GM23248 (cell line): Measurements from ENCODE around the gene SF3A2. TPM values are rescaled to one million over a fixed set of nuclear protein-coding genes. Genes with fewer than 3 reads are reported as not detected.

Experiments used
- DNase-seq: peaks from one replicate; pipeline ENCODE4 v3.0.0-alpha.2; 2015
- H2AFZ ChIP-seq: fragments of 200-600 bp; sonication (generic); 2 replicates; pipeline ENCODE4 v1.6.1; 2016; ENCODE audit warnings: antibody characterized with exemption
- H3F3A ChIP-seq: fragments of 200-600 bp; sonication (generic); 2 replicates; pipeline ENCODE4 v1.6.1; 2016; ENCODE audit warnings: mild to moderate bottlenecking, antibody characterized with exemption, mixed run types; ENCODE audit not compliant: insufficient read depth
- H3K27ac ChIP-seq: fragments of 200-600 bp; sonication (generic); 2 replicates; pipeline ENCODE4 v1.5.1; 2016; ENCODE audit warnings: mild to moderate bottlenecking
- H3K27me3 ChIP-seq: fragments of 200-600 bp; sonication (generic); replicated peaks from 2 replicates; pipeline ENCODE4 v1.6.1; 2016; ENCODE audit warnings: mild to moderate bottlenecking; ENCODE audit not compliant: insufficient read depth
- H3K36me3 ChIP-seq: fragments of 200-600 bp; sonication (generic); 2 replicates; pipeline ENCODE4 v1.6.1; 2016; ENCODE audit warnings: low read depth, mild to moderate bottlenecking
- H3K4me1 ChIP-seq: fragments of 200-600 bp; sonication (generic); 2 replicates; pipeline ENCODE4 v1.6.1; 2016; ENCODE audit warnings: mild to moderate bottlenecking; ENCODE audit not compliant: insufficient read depth
- H3K4me2 ChIP-seq: fragments of 200-600 bp; sonication (generic); one replicate; pipeline ENCODE4 v1.6.1; 2016; ENCODE audit warnings: mild to moderate bottlenecking; ENCODE audit not compliant: unreplicated experiment
- H3K4me3 ChIP-seq: fragments of 200-600 bp; sonication (generic); 2 replicates; pipeline ENCODE4 v1.5.1; 2016; ENCODE audit warnings: mild to moderate bottlenecking
- H3K79me2 ChIP-seq: fragments of 200-600 bp; sonication (generic); 2 replicates; pipeline ENCODE4 v1.6.1; 2016; ENCODE audit warnings: mild to moderate bottlenecking; ENCODE audit not compliant: insufficient read depth
- H3K9ac ChIP-seq: fragments of 200-600 bp; sonication (generic); 2 replicates; pipeline ENCODE4 v1.6.1; 2016; ENCODE audit warnings: mild to moderate bottlenecking
- H3K9me2 ChIP-seq: fragments of 200-600 bp; sonication (generic); 2 replicates; pipeline ENCODE4 v1.6.1; 2016; ENCODE audit warnings: mixed run types, mild to moderate bottlenecking, moderate library complexity; ENCODE audit not compliant: insufficient read depth
- H3K9me3 ChIP-seq: fragments of 200-600 bp; sonication (generic); one replicate; pipeline ENCODE4 v1.6.1; 2017; ENCODE audit warnings: low read depth
- H4K20me1 ChIP-seq: fragments of 200-600 bp; sonication (generic); 2 replicates; pipeline ENCODE4 v1.6.0; 2016; ENCODE audit not compliant: insufficient read depth
- EZH2 ChIP-seq: fragments of 200-600 bp; sonication (generic); IDR thresholded peaks from 2 replicates; pipeline ENCODE4 v1.6.1; 2018; ENCODE audit warnings: antibody characterized with exemption, mild to moderate bottlenecking; ENCODE audit not compliant: insufficient read depth, poor library complexity, severe bottlenecking
- EZH2phosphoT487 ChIP-seq: fragments of 200-600 bp; sonication (generic); IDR thresholded peaks from 2 replicates; pipeline ENCODE4 v1.6.1; 2018; ENCODE audit warnings: antibody characterized with exemption, moderate library complexity, mild to moderate bottlenecking, low read depth; ENCODE audit not compliant: insufficient read depth
- WGBS, 2 experiments: methylation state at CpG; one replicate each; pipeline ENCODE4 v1.1.6; 2015 to 2017; ENCODE audit warnings: low lambda C conversion rate in 2 of 2, low coverage in 1 of 2; ENCODE audit errors: missing lambda C conversion rate in 2 of 2; 5-methylcytosine and 5-hydroxymethylcytosine counted together
- in situ Hi-C: fragments of 300-500 bp; cut with MboI; formaldehyde crosslinking; loops from 2 replicates; pipeline ENCODE4 v1.15.0; 2020
- polyA plus RNA-seq: library from polyadenylated mRNA; unstranded; fragments of >200 nt; fragmentation: Nextera tagmentation; extraction: Ambion mirVana; gene quantifications from 2 replicates; pipeline ENCODE4 v1.2.1, GENCODE V29; 2016
- total RNA-seq: library from RNA; depleted of rRNA; stranded (reverse); fragments of >200 nt; shearing (Covaris generic); gene quantifications from 2 replicates; pipeline ENCODE4 v1.2.3, GENCODE V29; 2014

The SF3A2 gene
- total and polyA plus RNA-seq, 2 experiments from 2014 or later, result 16.8 to 26.7 TPM

DNA sequence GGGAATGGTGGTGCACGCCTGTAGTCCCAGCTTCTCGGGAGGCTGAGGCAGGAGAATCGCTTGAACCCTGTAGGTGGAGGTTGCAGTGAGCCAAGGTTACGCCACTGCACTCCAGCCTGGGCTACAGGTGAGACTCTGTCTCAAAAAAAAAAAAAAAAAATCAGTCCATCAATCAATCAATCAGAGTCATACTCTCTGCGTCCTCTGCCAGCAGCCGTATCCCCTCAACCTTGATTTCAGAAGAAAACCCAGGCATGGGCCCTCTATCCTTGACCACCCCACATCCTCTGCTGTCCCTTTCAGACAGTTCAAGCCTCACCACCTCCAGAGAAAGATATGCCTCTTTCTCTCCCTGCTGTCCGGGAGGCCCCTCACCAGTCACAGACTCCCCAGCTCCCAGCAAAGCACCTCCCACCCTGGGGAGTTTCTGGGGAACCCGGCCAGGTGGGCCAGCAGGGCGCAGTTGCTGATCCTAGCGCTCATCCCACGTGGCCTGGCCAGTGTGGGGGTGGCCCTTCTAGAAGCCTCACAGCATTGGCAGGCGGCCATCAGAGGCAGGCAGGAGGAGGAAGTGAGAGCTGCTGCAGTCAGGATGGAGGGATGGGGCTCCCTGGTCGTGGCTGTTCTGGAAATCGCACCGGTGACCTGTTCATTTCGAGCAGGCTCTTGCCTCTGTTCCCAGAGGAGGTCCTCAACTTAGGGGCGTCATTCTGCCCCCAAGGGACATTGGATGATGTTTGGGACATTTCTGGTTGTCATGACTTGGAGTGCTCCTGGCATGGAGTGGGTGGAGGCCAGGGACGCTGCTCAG, 29.8 kb downstream of the SF3A2 start:
- WGBS, 2 experiments, result 33 to 35% methylated on average over 18 of the region's 18 CpGs
- H3K36me3 ChIP-seq, result no peaks in the 10 kb centered on the region
- peak overlapping the region; percentile 20; the same call in 1 of the 2 replicates for H3K9ac ChIP-seq
- H3K79me2 ChIP-seq, result peaks cover 35% of the 10 kb centered on the region
- peaks cover 12% of the 10 kb centered on the region; the same call in 1 of the 2 replicates for H3K4me1 ChIP-seq
- H2AFZ ChIP-seq, result peak overlapping the region; percentile 80
- H3K27me3 ChIP-seq, result no peaks in the 10 kb centered on the region
- H3K4me3 ChIP-seq, result peak overlapping the region; percentile 6; the same call in 1 of the 2 replicates
- peak overlapping the region; percentile 24 for H3K4me2 ChIP-seq
- H3K27ac ChIP-seq, result 0 out of 2 replicates have a peak overlapping the region, but pooled peaks have one; percentile 1
- no peaks in the 10 kb centered on the region for H4K20me1 ChIP-seq
- DNase-seq, result peak; percentile 95
- no peaks in the 10 kb centered on the region for H3K9me3 ChIP-seq
- in situ Hi-C loops, result no loop called here
- H3F3A ChIP-seq, result no peaks in the 10 kb centered on the region
- TF ChIP-seq EZH2phosphoT487, result no peak
- TF ChIP-seq EZH2, result no peak
- H3K9me2 ChIP-seq, result no peaks in the 10 kb centered on the region

DNA sequence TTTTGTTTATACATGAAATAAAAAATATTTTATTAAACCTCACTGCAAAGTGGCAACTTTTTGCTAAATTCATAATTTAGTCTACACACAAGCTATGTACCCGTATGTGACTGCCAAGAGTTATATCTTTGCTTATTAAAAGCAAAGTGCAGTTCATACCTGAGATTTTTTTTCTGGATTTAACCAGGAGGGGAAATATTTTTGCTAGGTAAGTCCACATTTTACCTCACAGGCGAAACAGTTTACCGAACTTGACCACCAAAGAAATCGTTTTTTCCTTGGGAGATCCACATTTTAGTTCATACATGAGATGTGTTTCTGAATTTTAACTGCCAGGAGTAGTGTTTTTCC, 31.8 kb downstream of the SF3A2 start:
- Histone ChIP-seq H3K4me1 (peaks cover 19% of the 10 kb centered on the region), H3K79me2 (peaks cover 56% of the 10 kb centered on the region), H3F3A (no peaks in the 10 kb centered on the region), H3K9me3 (no peaks in the 10 kb centered on the region), H2AFZ (peak overlapping the region; percentile 83), H3K36me3 (no peaks in the 10 kb centered on the region; the same call in 1 of the 2 replicates), H3K27ac (no peak overlapping the region), H3K4me3 (peak overlapping the region; percentile 76), H3K9me2 (no peaks in the 10 kb centered on the region), H3K9ac (peak overlapping the region; percentile 68), H3K4me2 (peak overlapping the region; percentile 68), H3K27me3 (no peaks in the 10 kb centered on the region), H4K20me1 (peaks cover 6% of the 10 kb centered on the region; the same call in 1 of the 2 replicates)
- in situ Hi-C loops, result no loop called here
- TF ChIP-seq EZH2phosphoT487 (no peak), EZH2 (no peak)
- no peak for DNase-seq
- 32 to 35% methylated on average over 4 of the region's 4 CpGs for WGBS, 2 experiments

GRCh38 chr19:2268861-2269243, 32.2 kb downstream of the SF3A2 start:
- Histone ChIP-seq H3K4me1 (peaks cover 21% of the 10 kb centered on the region), H3K36me3 (no peaks in the 10 kb centered on the region; the same call in 1 of the 2 replicates), H2AFZ (peak overlapping the region; percentile 83), H3F3A (no peaks in the 10 kb centered on the region; the same call in 1 of the 2 replicates), H3K9me3 (no peaks in the 10 kb centered on the region), H4K20me1 (peaks cover 8% of the 10 kb centered on the region), H3K9me2 (no peaks in the 10 kb centered on the region), H3K4me3 (peak overlapping the region; percentile 76), H3K27me3 (no peaks in the 10 kb centered on the region), H3K27ac (peak overlapping the region; percentile 23; the same call in 1 of the 2 replicates), H3K79me2 (peaks cover 60% of the 10 kb centered on the region), H3K9ac (peak overlapping the region; percentile 68), H3K4me2 (peak overlapping the region; percentile 68)
- in situ Hi-C loops, result no loop called here
- no peak for TF ChIP-seq EZH2
- no peak for TF ChIP-seq EZH2phosphoT487
- no peak for DNase-seq
- 0 to 2% methylated on average over 17 to 19 of the region's 19 CpGs for WGBS, 2 experiments

GRCh38 chr19:2269244-2270156, 32.9 kb downstream of the SF3A2 start:
- H3K9me3 ChIP-seq, result no peaks in the 10 kb centered on the region
- H3K27ac ChIP-seq, result peak overlapping the region; percentile 95
- peaks cover 6% of the 10 kb centered on the region for H3F3A ChIP-seq
- peaks cover 24% of the 10 kb centered on the region for H3K4me1 ChIP-seq
- peak; percentile 96 for DNase-seq
- peaks cover 14% of the 10 kb centered on the region for H4K20me1 ChIP-seq
- peak overlapping the region; percentile 99 for H3K9ac ChIP-seq
- no peaks in the 10 kb centered on the region; the same call in 1 of the 2 replicates for H3K36me3 ChIP-seq
- TF ChIP-seq EZH2phosphoT487 (no peak), EZH2 (no peak)
- H2AFZ ChIP-seq, result peak overlapping the region; percentile 83
- H3K4me3 ChIP-seq, result peak overlapping the region; percentile 92
- peaks cover 66% of the 10 kb centered on the region for H3K79me2 ChIP-seq
- no peaks in the 10 kb centered on the region for H3K9me2 ChIP-seq
- H3K4me2 ChIP-seq, result peak overlapping the region; percentile 67
- WGBS, 2 experiments, result 1% methylated on average over 68 to 89 of the region's 103 CpGs
- H3K27me3 ChIP-seq, result no peaks in the 10 kb centered on the region
- in situ Hi-C loops, result no loop called here
